H1 (cell line): ENCODE results near the gene GOLGA2. TPM values are rescaled to one million over a fixed set of nuclear protein-coding genes. Genes with fewer than 3 reads are reported as not detected.

Source experiments
- MAFK ChIP-seq: IDR thresholded peaks from 2 replicates; pipeline ENCODE4 v1.6.1; 2012; ENCODE audit warnings: low read depth, mild to moderate bottlenecking, improper control_type of control experiment, low read length
- SRF ChIP-seq: IDR thresholded peaks from 2 replicates; pipeline ENCODE4 v1.6.1; 2011; ENCODE audit warnings: mild to moderate bottlenecking, low read depth, low read length, moderate library complexity
- TAF7 ChIP-seq: optimal IDR thresholded peaks from 2 replicates; pipeline ENCODE3; 2011; ENCODE audit warnings: low read depth, mild to moderate bottlenecking, inconsistent platforms, low read length, moderate library complexity, borderline replicate concordance
- polyA plus RNA-seq, 7 experiments: library from polyadenylated mRNA; depleted of rRNA in 3 of 7; stranded (reverse) in 5 of 7; unstranded in 2 of 7; fragments of >200 nt in 5 of 7; fragments of 200-250 nt in 2 of 7; gene quantifications; 1 replicate in 5 of 7; 2 replicates in 1 of 7; 4 replicates in 1 of 7; pipeline versions ENCODE4 v1.2.1 to v1.2.3, GENCODE V29; 2011 to 2013; ENCODE audit warnings: missing spikeins in 2 of 7, mixed read lengths in 2 of 7
- total RNA-seq: library from RNA; stranded (reverse); fragmentation: NEBNext Ultra II Directional; extraction: Animal tissue kit (Norgen Biotek cat#: 25700); gene quantifications from 2 replicates; pipeline ENCODE4 v1.2.1, GENCODE V29; 2021

The GOLGA2 gene
- total and polyA plus RNA-seq, 2 of the 8 experiments (the other 6 are each of a cell fraction or from before 2014, with no cell fraction given) = 13.1 to 43.6 TPM

- TF ChIP-seq TAF7 = no peak
- TF ChIP-seq SRF = no peak
- TF ChIP-seq MAFK = no peak
- TF ChIP-seq, all 59 proteins: peak for 0
These were observed 52.7 kb downstream of the GOLGA2 start (continued) for GRCh38 chr9:128222880-128223670.
